Measurements from ENCODE around the gene RPS6KB1.
"Not testable (repeated sequence)": the region's sequence is repeated elsewhere in the genome, so short reads cannot be mapped to it uniquely, and the experiment has no call there.

Gene RPS6KB1

DNA sequence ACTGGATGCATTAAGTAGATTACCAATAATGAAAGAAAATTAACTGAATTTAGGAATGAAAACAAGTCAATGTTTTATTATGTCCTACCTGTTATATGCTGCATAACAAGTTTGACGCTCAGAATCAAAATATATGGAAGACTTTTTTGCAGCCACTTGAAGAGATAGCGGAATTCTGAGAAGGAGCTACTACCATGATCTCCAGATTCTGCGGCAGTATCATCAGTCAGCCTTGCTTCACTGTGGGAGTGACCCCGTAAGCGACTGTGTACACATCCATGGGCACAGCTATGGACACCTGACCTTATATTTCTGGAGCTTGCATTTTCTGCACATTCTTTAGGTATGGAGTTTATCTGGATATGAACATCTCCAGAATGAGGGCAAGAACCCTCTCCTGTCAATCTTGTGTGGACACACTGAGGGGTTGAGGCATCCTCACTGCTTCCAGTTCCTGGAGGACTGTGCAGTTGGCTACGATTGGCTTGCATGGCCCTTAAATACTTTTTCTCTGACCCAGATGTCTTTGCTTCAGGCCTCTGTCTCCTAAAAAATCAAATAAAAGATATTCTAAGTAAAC, 69.9 kb downstream of the RPS6KB1 start:
- TF ChIP-seq, protein P1, sequence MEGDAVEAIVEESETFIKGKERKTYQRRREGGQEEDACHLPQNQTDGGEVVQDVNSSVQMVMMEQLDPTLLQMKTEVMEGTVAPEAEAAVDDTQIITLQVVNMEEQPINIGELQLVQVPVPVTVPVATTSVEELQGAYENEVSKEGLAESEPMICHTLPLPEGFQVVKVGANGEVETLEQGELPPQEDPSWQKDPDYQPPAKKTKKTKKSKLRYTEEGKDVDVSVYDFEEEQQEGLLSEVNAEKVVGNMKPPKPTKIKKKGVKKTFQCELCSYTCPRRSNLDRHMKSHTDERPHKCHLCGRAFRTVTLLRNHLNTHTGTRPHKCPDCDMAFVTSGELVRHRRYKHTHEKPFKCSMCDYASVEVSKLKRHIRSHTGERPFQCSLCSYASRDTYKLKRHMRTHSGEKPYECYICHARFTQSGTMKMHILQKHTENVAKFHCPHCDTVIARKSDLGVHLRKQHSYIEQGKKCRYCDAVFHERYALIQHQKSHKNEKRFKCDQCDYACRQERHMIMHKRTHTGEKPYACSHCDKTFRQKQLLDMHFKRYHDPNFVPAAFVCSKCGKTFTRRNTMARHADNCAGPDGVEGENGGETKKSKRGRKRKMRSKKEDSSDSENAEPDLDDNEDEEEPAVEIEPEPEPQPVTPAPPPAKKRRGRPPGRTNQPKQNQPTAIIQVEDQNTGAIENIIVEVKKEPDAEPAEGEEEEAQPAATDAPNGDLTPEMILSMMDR (IDR thresholded peaks at IDR 0.05; ENCODE audit: poor library complexity, severe bottlenecking): no peak
- H3K4me3 ChIP-seq (ENCODE audit: severe bottlenecking): no peak overlapping the region
- ATAC-seq (ENCODE audit: low read depth): no peak

DNA sequence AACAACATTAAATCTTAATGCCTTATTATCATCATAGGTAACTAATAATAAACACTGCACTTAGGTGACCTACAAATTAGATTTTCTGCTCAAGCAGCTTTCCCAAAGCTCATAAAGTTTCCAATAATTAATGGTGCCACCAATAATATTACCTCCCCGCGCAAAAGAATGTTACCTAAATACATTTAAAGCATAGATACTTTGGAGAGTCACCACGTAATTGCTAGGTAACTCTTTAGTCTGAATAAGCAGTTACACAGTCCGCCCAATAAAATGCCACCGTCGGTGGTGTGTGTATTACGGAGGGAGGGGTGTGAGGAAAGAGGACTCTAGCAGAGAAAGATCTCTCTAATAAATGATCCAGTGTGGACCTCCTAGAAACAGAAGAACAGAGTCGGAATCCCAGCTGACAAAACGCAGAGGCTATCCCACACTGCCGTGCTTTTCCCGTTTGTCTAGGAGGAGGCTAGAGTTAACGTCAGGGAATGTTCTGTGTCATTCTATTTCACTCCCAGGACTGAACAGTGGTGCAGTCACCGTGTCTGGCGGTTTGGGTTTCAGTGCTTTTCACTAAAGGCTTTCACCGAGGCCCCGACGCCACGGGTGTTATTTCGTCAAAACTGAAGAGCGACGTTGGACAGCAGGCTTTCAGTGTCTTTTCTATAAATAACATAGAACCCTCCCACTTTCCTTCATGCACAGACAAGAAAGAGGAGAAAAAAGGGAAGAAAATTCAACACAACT, 71.0 kb downstream of the RPS6KB1 start:
- no peaks in the 10 kb centered on the region for H3K9me3 ChIP-seq (ENCODE audit: severe bottlenecking)
- ATAC-seq (ENCODE audit: low read depth) (peak; percentile 60), DNase-seq (ENCODE audit: low spot score) (no peak)
- H3K4me3 ChIP-seq (ENCODE audit: severe bottlenecking): peak overlapping the region; percentile 81
- peaks cover 9% of the 10 kb centered on the region for H3K36me3 ChIP-seq (ENCODE audit: low read depth)
- H3K27ac ChIP-seq (ENCODE audit: poor library complexity, severe bottlenecking): peak overlapping the region; percentile 27
- no peaks in the 10 kb centered on the region for H3K27me3 ChIP-seq (ENCODE audit: insufficient read depth, poor library complexity, severe bottlenecking)
- no peaks in the 10 kb centered on the region for H3K4me1 ChIP-seq (ENCODE audit: insufficient read depth, poor library complexity, severe bottlenecking)
- TF ChIP-seq, protein P1 (IDR thresholded peaks at IDR 0.05; ENCODE audit: poor library complexity, severe bottlenecking): no peak

More for the DNA sequence above, 69.9 kb downstream of the RPS6KB1 start:
- Histone ChIP-seq H3K9me3 (ENCODE audit: severe bottlenecking) (no peaks in the 10 kb centered on the region), H3K4me1 (ENCODE audit: insufficient read depth, poor library complexity, severe bottlenecking) (no peaks in the 10 kb centered on the region), H3K27me3 (ENCODE audit: insufficient read depth, poor library complexity, severe bottlenecking) (no peaks in the 10 kb centered on the region), H3K36me3 (ENCODE audit: low read depth) (peaks cover 13% of the 10 kb centered on the region), H3K27ac (ENCODE audit: poor library complexity, severe bottlenecking) (no peak overlapping the region)
- no peak for DNase-seq (ENCODE audit: low spot score)

DNA sequence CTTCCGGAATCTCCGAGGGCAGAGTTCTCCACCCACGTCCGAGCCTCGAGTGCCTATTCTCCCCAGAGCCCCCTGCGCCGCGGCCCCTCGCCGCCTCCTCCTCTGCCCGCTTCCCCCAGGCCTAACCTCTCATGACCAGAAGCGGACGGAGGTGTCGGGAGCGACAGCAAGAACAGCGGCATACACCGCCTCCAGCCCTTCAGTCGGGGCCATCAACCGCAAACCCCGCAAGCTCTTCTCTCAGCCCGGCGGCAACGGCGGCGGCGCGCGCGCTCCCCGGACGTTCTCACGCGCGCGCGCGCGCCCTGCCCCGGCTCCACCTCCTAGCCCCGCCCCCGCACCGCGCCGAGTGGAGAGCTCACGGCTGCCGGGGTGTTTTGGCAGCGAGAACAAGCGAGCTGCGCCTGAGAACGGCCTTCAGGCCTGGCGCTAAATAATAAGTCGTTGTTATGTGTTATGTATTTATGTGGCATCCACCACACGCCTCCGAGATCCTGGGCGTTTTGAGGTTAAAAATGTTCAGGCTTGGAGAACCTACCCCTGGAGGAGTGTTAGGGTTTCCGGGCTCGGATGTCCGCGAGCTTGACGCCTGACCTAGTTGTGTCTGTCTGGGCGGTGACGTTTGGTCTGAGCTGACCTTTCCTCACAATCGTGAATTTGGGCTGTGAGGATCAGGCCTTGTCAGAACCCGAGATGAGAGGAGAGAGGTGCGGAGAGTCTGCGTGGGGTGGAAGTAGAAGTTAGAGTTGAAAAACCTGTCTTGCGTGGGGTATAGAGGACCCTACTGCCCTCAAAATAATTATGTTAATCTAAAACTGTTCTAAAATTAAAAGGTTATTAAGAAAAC, 71.8 kb downstream of the RPS6KB1 start, which contains the start of gene RNFT1:
TSS of gene RNFT1 (minus strand) at position 259 of the 847 bp plus-strand sequence. CDS start at position 182, 77 bp downstream.
- H3K4me3 ChIP-seq (ENCODE audit: severe bottlenecking): peak within 1 kb of the TSS; percentile 81
- peaks cover 9% of the 10 kb centered on the region for H3K36me3 ChIP-seq (ENCODE audit: low read depth)
- peak within 1 kb of the TSS; percentile 27 for H3K27ac ChIP-seq (ENCODE audit: poor library complexity, severe bottlenecking)
- TF ChIP-seq, protein P1 (IDR thresholded peaks at IDR 0.05; ENCODE audit: poor library complexity, severe bottlenecking): no peak
- H3K4me1 ChIP-seq (ENCODE audit: insufficient read depth, poor library complexity, severe bottlenecking): no peaks in the 10 kb centered on the region
- no peaks in the 10 kb centered on the region for H3K27me3 ChIP-seq (ENCODE audit: insufficient read depth, poor library complexity, severe bottlenecking)
- peak; percentile 91 for DNase-seq (ENCODE audit: low spot score)
- H3K9me3 ChIP-seq (ENCODE audit: severe bottlenecking): no peaks in the 10 kb centered on the region
- peak; percentile 80 for ATAC-seq (ENCODE audit: low read depth)

DNA sequence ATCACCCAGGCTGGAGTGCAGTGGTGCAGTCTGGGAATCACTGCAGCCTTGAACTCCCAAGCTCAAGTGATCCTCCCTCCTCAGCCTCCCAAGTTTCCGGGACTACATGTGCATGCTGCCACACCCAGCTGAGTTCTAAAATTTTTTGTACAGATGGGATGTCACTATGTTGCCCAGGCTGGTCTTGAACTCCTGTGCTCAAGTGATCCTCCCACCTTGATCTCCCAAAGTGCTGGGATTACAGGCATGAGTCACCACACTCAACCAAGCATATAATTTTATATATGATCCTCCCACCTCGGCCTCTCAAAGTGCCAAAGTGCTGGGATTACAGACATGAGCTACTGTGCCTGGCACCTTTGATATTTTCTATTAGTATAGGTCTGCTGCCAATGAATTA, 78.8 kb downstream of the RPS6KB1 start:
- DNase-seq (ENCODE audit: low spot score); H3K36me3 ChIP-seq (ENCODE audit: low read depth); H3K27ac ChIP-seq (ENCODE audit: poor library complexity, severe bottlenecking); H3K9me3 ChIP-seq (ENCODE audit: severe bottlenecking); H3K4me3 ChIP-seq (ENCODE audit: severe bottlenecking); H3K27me3 ChIP-seq (ENCODE audit: insufficient read depth, poor library complexity, severe bottlenecking); ATAC-seq (ENCODE audit: low read depth); H3K4me1 ChIP-seq (ENCODE audit: insufficient read depth, poor library complexity, severe bottlenecking): not testable (repeated sequence)

DNA sequence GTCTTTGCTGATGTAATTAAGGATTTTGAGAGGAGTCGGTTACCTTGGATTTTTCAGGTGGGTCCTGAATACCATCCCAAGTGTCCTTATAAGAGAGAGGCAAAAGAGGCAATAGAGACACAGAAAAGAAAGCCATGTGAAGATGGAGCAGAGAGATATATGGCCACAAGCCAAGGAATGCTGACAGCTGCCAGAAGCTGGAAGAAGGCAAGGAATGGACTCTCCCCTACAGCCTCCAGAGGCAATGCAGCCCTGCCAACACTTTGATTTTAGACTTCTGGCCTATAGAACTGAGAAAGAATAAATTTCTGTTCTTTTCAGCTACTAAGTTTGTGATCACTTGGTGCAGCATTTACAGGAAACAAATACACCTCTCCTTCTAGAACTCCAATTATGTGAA, 79.9 kb downstream of the RPS6KB1 start:
- Histone ChIP-seq H3K27me3 (ENCODE audit: insufficient read depth, poor library complexity, severe bottlenecking) (no peaks in the 10 kb centered on the region), H3K36me3 (ENCODE audit: low read depth) (no peaks in the 10 kb centered on the region), H3K9me3 (ENCODE audit: severe bottlenecking) (no peaks in the 10 kb centered on the region), H3K4me3 (ENCODE audit: severe bottlenecking) (no peak overlapping the region), H3K27ac (ENCODE audit: poor library complexity, severe bottlenecking) (no peak overlapping the region), H3K4me1 (ENCODE audit: insufficient read depth, poor library complexity, severe bottlenecking) (no peaks in the 10 kb centered on the region)
- no peak for ATAC-seq (ENCODE audit: low read depth)
- TF ChIP-seq, protein P1 (IDR thresholded peaks at IDR 0.05; ENCODE audit: poor library complexity, severe bottlenecking): no peak
- DNase-seq (ENCODE audit: low spot score): no peak

DNA sequence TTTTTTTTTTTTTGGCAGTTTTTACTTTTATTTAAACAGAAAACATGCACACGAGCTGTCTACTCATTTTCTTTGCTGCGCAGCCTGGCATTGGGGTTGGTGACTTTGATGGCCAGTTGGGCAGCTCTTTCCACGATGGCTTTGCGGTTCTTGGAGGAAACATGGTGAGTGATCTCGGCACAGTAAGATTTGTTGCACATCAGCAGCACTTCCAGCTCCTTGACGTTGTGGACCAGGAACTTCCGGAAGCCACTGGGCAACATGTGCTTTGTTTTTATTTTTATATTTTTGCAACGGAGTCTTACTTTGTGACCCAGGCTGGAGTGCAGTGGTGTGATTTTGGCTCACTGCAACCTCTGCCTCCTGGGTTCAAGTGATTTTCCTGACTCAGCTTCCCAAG, 80.6 kb downstream of the RPS6KB1 start:
- ATAC-seq (ENCODE audit: low read depth); H3K36me3 ChIP-seq (ENCODE audit: low read depth); H3K27ac ChIP-seq (ENCODE audit: poor library complexity, severe bottlenecking); H3K4me1 ChIP-seq (ENCODE audit: insufficient read depth, poor library complexity, severe bottlenecking); H3K4me3 ChIP-seq (ENCODE audit: severe bottlenecking); H3K27me3 ChIP-seq (ENCODE audit: insufficient read depth, poor library complexity, severe bottlenecking); H3K9me3 ChIP-seq (ENCODE audit: severe bottlenecking); DNase-seq (ENCODE audit: low spot score): not testable (repeated sequence)

DNA sequence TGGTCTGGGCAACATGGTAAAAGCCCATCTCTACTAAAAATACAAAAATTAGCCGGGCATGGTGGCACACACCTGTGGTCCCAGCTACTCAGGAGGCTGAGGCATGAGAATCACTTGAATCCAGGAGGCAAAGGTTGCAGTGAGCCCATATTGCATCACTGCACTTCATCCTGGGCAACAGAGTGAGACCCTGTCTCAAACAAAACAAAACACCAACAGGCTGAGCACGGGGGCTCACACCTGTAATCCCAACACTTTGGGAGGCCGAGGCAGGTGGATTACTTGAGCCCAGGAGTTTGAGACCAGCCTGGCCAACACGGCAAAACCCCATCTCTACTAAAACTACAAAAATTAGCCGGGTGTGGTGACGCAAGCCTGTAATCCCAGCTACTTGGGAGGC, 82.2 kb downstream of the RPS6KB1 start:
- not testable (repeated sequence) for H3K4me1 ChIP-seq (ENCODE audit: insufficient read depth, poor library complexity, severe bottlenecking); H3K9me3 ChIP-seq (ENCODE audit: severe bottlenecking); H3K27me3 ChIP-seq (ENCODE audit: insufficient read depth, poor library complexity, severe bottlenecking); H3K36me3 ChIP-seq (ENCODE audit: low read depth); ATAC-seq (ENCODE audit: low read depth); DNase-seq (ENCODE audit: low spot score); H3K4me3 ChIP-seq (ENCODE audit: severe bottlenecking); H3K27ac ChIP-seq (ENCODE audit: poor library complexity, severe bottlenecking)
